ENCODE measurements around the gene RNF5.

The RNF5 gene

DNA sequence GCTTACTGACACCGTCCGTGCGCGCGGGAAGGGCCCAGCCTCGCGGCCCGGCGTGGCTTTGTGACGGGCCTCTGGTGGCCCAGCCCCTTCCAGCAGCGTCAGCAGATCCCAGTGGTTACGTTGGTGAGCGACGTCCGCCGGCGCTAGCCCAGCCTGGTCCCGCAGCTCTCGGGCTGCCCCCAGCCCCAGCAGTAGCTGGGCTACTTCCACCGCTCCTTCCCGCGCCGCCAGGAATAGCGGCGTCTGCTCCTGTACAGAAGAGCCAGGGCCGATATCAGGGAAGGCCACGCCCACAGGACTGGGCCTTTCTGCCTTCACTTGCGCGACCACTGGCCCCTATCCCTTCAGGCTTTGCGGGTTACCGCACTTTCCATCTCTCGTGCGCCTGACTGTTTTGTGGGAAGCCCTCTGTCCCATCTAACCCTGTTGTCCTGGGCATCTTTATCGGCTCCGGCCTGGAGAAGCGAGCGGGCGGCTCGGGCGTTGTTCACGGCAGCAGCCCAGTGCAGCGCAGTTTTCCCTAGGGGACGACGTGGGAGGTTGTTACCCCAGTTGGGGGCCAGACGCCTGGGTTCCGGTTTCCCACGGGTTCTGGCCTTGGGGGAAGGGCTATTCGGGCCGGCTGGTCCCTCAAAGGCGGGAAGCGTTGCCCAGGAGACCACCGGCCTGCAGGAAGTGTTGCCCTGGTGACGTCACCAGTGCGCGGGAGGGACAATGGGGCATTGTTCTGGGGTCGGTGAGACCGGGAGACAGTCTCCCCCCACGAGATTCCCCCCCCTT, 17.9 kb downstream of the RNF5 start (continued):
- TF ChIP-seq, protein P1, sequence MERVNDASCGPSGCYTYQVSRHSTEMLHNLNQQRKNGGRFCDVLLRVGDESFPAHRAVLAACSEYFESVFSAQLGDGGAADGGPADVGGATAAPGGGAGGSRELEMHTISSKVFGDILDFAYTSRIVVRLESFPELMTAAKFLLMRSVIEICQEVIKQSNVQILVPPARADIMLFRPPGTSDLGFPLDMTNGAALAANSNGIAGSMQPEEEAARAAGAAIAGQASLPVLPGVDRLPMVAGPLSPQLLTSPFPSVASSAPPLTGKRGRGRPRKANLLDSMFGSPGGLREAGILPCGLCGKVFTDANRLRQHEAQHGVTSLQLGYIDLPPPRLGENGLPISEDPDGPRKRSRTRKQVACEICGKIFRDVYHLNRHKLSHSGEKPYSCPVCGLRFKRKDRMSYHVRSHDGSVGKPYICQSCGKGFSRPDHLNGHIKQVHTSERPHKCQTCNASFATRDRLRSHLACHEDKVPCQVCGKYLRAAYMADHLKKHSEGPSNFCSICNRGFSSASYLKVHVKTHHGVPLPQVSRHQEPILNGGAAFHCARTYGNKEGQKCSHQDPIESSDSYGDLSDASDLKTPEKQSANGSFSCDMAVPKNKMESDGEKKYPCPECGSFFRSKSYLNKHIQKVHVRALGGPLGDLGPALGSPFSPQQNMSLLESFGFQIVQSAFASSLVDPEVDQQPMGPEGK (tag by site-specific recombination; IDR thresholded peaks at IDR 0.05) = peak; percentile 98
- TF ChIP-seq, protein P2, sequence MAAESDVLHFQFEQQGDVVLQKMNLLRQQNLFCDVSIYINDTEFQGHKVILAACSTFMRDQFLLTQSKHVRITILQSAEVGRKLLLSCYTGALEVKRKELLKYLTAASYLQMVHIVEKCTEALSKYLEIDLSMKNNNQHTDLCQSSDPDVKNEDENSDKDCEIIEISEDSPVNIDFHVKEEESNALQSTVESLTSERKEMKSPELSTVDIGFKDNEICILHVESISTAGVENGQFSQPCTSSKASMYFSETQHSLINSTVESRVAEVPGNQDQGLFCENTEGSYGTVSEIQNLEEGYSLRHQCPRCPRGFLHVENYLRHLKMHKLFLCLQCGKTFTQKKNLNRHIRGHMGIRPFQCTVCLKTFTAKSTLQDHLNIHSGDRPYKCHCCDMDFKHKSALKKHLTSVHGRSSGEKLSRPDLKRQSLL (tag by site-specific recombination; IDR thresholded peaks at IDR 0.05) = no peak
- TF ChIP-seq, protein P3, sequence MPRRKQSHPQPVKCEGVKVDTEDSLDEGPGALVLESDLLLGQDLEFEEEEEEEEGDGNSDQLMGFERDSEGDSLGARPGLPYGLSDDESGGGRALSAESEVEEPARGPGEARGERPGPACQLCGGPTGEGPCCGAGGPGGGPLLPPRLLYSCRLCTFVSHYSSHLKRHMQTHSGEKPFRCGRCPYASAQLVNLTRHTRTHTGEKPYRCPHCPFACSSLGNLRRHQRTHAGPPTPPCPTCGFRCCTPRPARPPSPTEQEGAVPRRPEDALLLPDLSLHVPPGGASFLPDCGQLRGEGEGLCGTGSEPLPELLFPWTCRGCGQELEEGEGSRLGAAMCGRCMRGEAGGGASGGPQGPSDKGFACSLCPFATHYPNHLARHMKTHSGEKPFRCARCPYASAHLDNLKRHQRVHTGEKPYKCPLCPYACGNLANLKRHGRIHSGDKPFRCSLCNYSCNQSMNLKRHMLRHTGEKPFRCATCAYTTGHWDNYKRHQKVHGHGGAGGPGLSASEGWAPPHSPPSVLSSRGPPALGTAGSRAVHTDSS (tag by site-specific recombination; IDR thresholded peaks at IDR 0.05) = no peak
- TF ChIP-seq ZNF830 (tag by site-specific recombination; IDR thresholded peaks at IDR 0.05; ENCODE audit: low read depth) = no peak
- TF ChIP-seq ZNF155 (tag by site-specific recombination; IDR thresholded peaks at IDR 0.05) = no peak
- TF ChIP-seq SALL2 (tag by site-specific recombination; IDR thresholded peaks at IDR 0.05; ENCODE audit: borderline replicate concordance) = no peak
- no peak for TF ChIP-seq ZNF660 (tag by site-specific recombination; IDR thresholded peaks at IDR 0.05)
- no peak for TF ChIP-seq ZNF596 (tag by site-specific recombination; IDR thresholded peaks at IDR 0.05)
- no peak for TF ChIP-seq TRIM28 (IDR thresholded peaks at IDR 0.05; ENCODE audit: borderline replicate concordance, low read length)
- TF ChIP-seq ZFP69B (tag by site-specific recombination; IDR thresholded peaks at IDR 0.05) = peak; percentile 67; the same call in 1 of the 2 replicates
- TF ChIP-seq GLIS1 (tag by site-specific recombination; IDR thresholded peaks at IDR 0.05) = peak; percentile 99
- TF ChIP-seq, protein P4, sequence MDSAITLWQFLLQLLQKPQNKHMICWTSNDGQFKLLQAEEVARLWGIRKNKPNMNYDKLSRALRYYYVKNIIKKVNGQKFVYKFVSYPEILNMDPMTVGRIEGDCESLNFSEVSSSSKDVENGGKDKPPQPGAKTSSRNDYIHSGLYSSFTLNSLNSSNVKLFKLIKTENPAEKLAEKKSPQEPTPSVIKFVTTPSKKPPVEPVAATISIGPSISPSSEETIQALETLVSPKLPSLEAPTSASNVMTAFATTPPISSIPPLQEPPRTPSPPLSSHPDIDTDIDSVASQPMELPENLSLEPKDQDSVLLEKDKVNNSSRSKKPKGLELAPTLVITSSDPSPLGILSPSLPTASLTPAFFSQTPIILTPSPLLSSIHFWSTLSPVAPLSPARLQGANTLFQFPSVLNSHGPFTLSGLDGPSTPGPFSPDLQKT (IDR thresholded peaks at IDR 0.05; ENCODE audit: borderline replicate concordance, low read depth, low read length) = no peak
- no peak for TF ChIP-seq ZNF585B (tag by site-specific recombination; IDR thresholded peaks at IDR 0.05)

DNA sequence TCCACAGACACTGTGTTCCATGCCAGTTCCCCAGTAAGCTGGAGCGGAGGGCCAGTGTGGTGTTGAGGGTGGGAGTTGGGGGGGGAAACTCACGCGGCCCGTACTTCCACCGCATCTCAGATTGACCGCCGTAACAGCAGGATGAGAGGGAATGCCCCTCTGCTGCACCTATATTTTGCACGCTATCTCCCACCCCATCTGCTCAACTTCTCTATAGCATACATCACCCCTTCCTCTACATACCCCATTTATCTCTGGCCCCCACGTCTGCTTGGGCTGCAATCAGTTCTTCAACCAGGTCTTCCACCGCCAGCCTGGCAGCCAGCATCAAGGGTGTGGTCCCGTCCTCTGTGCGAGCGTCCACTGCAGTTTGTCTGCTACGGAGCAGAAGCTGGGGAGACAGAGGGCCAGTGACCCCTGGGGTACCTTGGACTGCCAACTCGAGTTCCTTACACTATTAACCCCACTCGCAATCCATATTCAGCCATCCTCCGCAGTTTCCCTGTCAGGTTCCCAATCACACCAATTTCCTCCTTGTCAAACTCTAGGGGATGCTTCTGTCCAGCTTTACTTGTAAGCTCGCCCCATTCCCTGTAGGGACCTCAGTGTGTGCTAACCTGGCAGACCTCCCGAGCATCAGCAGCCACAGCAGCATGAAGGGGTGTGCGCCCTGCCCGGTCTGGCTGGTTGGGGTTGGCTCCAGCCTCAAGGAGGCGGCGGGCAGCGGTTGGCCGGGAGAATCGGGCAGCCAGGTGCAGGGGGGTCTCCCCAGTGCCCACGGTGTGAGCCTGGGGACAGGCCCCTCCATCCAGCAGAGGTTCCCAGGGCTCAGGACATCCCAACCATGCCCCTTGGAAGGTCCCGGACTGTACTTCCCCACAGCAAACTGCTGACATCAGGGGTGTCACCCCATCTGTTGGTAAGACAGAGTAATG, 18.7 kb downstream of the RNF5 start:
- H3K27ac ChIP-seq (ENCODE audit: extremely low read depth, low read depth, low read length) = peak overlapping the region; percentile 97; the same call in 1 of the 2 replicates
- ChIA-PET POLR2A (interaction anchor here (0.7 to 2.1 kb wide), 4 partner anchors 44 to 775 kb away, joined by 4 to 24 read pairs (median 4); partner anchors contain the start of gene FKBPL), CTCF (interaction anchor here (0.7 to 1.5 kb wide), 2 partner anchors 48 to 306 kb away, joined by 3 to 8 read pairs; no protein-coding TSS in a partner anchor)
- no peaks in the 10 kb centered on the region for H3K9me3 ChIP-seq (ENCODE audit: control insufficient read depth, insufficient read depth, low read depth, low read length)
- H3K4me3 ChIP-seq (ENCODE audit: low read depth, low read length) = peak overlapping the region; percentile 72
- H3K36me3 ChIP-seq (ENCODE audit: control insufficient read depth in 2 of 2, insufficient read depth in 1 of 2, low read length in 2 of 2) = no peaks in the 10 kb centered on the region
- H3K4me1 ChIP-seq (ENCODE audit: control insufficient read depth, insufficient read depth, low read length) = peaks cover 4% of the 10 kb centered on the region
- TF ChIP-seq ZNF184 (tag by site-specific recombination; IDR thresholded peaks at IDR 0.05) (no peak), ZNF701 (tag by site-specific recombination; IDR thresholded peaks at IDR 0.05) (no peak), RBAK (tag by site-specific recombination; IDR thresholded peaks at IDR 0.05) (no peak), YY2 (tag by site-specific recombination; IDR thresholded peaks at IDR 0.05) (no peak), ZNF473 (tag by site-specific recombination; IDR thresholded peaks at IDR 0.05) (no peak), ZNF747 (tag by site-specific recombination; IDR thresholded peaks at IDR 0.05) (no peak), ZNF426 (tag by site-specific recombination; IDR thresholded peaks at IDR 0.05) (no peak)
- TF ChIP-seq, protein P5, sequence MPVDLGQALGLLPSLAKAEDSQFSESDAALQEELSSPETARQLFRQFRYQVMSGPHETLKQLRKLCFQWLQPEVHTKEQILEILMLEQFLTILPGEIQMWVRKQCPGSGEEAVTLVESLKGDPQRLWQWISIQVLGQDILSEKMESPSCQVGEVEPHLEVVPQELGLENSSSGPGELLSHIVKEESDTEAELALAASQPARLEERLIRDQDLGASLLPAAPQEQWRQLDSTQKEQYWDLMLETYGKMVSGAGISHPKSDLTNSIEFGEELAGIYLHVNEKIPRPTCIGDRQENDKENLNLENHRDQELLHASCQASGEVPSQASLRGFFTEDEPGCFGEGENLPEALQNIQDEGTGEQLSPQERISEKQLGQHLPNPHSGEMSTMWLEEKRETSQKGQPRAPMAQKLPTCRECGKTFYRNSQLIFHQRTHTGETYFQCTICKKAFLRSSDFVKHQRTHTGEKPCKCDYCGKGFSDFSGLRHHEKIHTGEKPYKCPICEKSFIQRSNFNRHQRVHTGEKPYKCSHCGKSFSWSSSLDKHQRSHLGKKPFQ (tag by site-specific recombination; IDR thresholded peaks at IDR 0.05) = no peak
- TF ChIP-seq, protein P2 (tag by site-specific recombination; IDR thresholded peaks at IDR 0.05) = no peak
- TF ChIP-seq, protein P6, sequence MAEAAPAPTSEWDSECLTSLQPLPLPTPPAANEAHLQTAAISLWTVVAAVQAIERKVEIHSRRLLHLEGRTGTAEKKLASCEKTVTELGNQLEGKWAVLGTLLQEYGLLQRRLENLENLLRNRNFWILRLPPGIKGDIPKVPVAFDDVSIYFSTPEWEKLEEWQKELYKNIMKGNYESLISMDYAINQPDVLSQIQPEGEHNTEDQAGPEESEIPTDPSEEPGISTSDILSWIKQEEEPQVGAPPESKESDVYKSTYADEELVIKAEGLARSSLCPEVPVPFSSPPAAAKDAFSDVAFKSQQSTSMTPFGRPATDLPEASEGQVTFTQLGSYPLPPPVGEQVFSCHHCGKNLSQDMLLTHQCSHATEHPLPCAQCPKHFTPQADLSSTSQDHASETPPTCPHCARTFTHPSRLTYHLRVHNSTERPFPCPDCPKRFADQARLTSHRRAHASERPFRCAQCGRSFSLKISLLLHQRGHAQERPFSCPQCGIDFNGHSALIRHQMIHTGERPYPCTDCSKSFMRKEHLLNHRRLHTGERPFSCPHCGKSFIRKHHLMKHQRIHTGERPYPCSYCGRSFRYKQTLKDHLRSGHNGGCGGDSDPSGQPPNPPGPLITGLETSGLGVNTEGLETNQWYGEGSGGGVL (tag by site-specific recombination; IDR thresholded peaks at IDR 0.05) = peak; percentile 36; the same call in 1 of the 2 replicates

All from HEK293 (cell line).